ENCODE data around the gene SMG6. TPM values are rescaled to one million over a fixed set of nuclear protein-coding genes. Genes with fewer than 3 reads are reported as not detected.

The SMG6 gene
- total RNA-seq, 1 experiment from 2014 or later: 25.6 TPM

- H3K9me3 Mint-ChIP-seq: no peaks in the 10 kb centered on the region
- no peak overlapping the region for H3K27ac Mint-ChIP-seq
- POLR2A ChIA-PET: no interaction called here
Measured at GRCh38 chr17:2223617-2223927, 80.0 kb downstream of the SMG6 start.

DNA sequence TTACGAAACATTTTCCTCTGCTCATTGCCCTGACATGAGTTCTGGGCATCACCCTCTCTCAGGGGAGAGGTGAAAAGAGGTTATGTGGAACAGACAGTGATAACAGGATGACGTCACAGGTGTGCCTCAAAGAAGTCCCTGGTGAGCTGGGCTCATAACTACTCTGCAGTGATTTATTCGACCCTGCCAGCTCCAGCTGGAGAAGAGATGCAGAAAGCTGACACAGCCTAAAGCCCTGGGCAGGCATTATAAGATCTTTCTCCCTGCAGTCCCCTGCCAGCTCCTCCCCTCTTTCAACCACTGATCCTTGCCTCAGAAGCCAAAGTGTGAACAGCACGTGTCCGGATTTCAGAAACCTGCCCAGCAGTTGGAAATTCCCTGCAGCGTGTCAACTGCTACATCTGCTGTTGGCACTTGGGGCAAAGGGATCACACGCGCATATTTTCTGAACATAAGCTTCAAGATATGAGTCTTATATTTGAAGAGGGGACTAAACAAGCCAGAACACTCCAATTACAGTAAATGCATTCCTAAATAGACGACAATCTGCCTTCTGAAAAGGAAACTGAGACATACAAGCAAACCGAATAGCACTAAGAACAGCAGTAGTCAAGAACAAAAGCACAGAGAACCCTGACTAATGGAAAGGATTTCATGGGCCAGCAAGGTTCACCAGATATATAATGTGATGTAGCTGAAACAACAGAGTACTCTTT lies 80.5 kb downstream of the SMG6 start:
- no peak for ATAC-seq
- ChIA-PET CTCF (interaction anchor here (0.8 to 2.6 kb wide), 7 partner anchors 8 to 168 kb away, joined by 3 to 12 read pairs (median 5); partner anchors contain the start of gene HIC1), POLR2A (no interaction called here)
- Mint-ChIP-seq H3K36me3 (peaks cover 11% of the 10 kb centered on the region), H3K4me1 (peaks cover 5% of the 10 kb centered on the region), H3K4me3 (no peak overlapping the region), H3K27ac (no peak overlapping the region), H3K9me3 (no peaks in the 10 kb centered on the region), H3K27me3 (ENCODE audit: low read depth) (no peaks in the 10 kb centered on the region)
- DNase-seq (ENCODE audit: low spot score): no peak
- TF ChIP-seq TEAD1 (CRISPR knock-in tag; IDR thresholded peaks at IDR 0.05) (no peak), FOXJ3 (CRISPR knock-in tag; IDR thresholded peaks at IDR 0.05; ENCODE audit: borderline replicate concordance) (no peak)

More at GRCh38 chr17:2223617-2223927, 80.0 kb downstream of the SMG6 start:
- Mint-ChIP-seq H3K36me3 (peaks cover 9% of the 10 kb centered on the region), H3K27me3 (ENCODE audit: low read depth) (no peaks in the 10 kb centered on the region), H3K4me3 (no peak overlapping the region), H3K4me1 (peaks cover 5% of the 10 kb centered on the region)
- DNase-seq (ENCODE audit: low spot score) (no peak), ATAC-seq (no peak)
- TF ChIP-seq HMGA2 (CRISPR knock-in tag; IDR thresholded peaks at IDR 0.05) (no peak), ATF3 (CRISPR knock-in tag; conservative IDR thresholded peaks at IDR 0.05) (no peak), ZNF232 (CRISPR knock-in tag; IDR thresholded peaks at IDR 0.05) (no peak), SOX15 (CRISPR knock-in tag; IDR thresholded peaks at IDR 0.05) (no peak), ELF4 (CRISPR knock-in tag; IDR thresholded peaks at IDR 0.05; ENCODE audit: low read depth) (no peak), IRF2 (CRISPR knock-in tag; IDR thresholded peaks at IDR 0.05; ENCODE audit: borderline replicate concordance, low read depth) (no peak), PRRX2 (CRISPR knock-in tag; IDR thresholded peaks at IDR 0.05) (no peak), MXD4 (CRISPR knock-in tag; IDR thresholded peaks at IDR 0.05; ENCODE audit: borderline replicate concordance) (no peak), FOXK1 (CRISPR knock-in tag; IDR thresholded peaks at IDR 0.05) (no peak)
- TF ChIP-seq, protein P1, sequence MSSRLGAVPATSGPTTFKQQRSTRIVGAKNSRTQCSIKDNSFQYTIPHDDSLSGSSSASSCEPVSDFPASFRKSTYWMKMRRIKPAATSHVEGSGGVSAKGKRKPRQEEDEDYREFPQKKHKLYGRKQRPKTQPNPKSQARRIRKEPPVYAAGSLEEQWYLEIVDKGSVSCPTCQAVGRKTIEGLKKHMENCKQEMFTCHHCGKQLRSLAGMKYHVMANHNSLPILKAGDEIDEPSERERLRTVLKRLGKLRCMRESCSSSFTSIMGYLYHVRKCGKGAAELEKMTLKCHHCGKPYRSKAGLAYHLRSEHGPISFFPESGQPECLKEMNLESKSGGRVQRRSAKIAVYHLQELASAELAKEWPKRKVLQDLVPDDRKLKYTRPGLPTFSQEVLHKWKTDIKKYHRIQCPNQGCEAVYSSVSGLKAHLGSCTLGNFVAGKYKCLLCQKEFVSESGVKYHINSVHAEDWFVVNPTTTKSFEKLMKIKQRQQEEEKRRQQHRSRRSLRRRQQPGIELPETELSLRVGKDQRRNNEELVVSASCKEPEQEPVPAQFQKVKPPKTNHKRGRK (CRISPR knock-in tag; IDR thresholded peaks at IDR 0.05; ENCODE audit: borderline replicate concordance): no peak
- TF ChIP-seq, protein P2, sequence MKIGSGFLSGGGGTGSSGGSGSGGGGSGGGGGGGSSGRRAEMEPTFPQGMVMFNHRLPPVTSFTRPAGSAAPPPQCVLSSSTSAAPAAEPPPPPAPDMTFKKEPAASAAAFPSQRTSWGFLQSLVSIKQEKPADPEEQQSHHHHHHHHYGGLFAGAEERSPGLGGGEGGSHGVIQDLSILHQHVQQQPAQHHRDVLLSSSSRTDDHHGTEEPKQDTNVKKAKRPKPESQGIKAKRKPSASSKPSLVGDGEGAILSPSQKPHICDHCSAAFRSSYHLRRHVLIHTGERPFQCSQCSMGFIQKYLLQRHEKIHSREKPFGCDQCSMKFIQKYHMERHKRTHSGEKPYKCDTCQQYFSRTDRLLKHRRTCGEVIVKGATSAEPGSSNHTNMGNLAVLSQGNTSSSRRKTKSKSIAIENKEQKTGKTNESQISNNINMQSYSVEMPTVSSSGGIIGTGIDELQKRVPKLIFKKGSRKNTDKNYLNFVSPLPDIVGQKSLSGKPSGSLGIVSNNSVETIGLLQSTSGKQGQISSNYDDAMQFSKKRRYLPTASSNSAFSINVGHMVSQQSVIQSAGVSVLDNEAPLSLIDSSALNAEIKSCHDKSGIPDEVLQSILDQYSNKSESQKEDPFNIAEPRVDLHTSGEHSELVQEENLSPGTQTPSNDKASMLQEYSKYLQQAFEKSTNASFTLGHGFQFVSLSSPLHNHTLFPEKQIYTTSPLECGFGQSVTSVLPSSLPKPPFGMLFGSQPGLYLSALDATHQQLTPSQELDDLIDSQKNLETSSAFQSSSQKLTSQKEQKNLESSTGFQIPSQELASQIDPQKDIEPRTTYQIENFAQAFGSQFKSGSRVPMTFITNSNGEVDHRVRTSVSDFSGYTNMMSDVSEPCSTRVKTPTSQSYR (CRISPR knock-in tag; IDR thresholded peaks at IDR 0.05): no peak
- TF ChIP-seq, protein P3, sequence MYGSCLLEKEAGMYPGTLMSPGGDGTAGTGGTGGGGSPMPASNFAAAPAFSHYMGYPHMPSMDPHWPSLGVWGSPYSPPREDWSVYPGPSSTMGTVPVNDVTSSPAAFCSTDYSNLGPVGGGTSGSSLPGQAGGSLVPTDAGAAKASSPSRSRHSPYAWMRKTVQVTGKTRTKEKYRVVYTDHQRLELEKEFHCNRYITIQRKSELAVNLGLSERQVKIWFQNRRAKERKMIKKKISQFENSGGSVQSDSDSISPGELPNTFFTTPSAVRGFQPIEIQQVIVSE (CRISPR knock-in tag; IDR thresholded peaks at IDR 0.05; ENCODE audit: borderline replicate concordance): no peak
- TF ChIP-seq, protein P4, sequence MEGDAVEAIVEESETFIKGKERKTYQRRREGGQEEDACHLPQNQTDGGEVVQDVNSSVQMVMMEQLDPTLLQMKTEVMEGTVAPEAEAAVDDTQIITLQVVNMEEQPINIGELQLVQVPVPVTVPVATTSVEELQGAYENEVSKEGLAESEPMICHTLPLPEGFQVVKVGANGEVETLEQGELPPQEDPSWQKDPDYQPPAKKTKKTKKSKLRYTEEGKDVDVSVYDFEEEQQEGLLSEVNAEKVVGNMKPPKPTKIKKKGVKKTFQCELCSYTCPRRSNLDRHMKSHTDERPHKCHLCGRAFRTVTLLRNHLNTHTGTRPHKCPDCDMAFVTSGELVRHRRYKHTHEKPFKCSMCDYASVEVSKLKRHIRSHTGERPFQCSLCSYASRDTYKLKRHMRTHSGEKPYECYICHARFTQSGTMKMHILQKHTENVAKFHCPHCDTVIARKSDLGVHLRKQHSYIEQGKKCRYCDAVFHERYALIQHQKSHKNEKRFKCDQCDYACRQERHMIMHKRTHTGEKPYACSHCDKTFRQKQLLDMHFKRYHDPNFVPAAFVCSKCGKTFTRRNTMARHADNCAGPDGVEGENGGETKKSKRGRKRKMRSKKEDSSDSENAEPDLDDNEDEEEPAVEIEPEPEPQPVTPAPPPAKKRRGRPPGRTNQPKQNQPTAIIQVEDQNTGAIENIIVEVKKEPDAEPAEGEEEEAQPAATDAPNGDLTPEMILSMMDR (IDR thresholded peaks at IDR 0.05): no peak
- CTCF ChIA-PET: interaction anchor here (1.0 to 2.6 kb wide), 5 partner anchors 8 to 169 kb away, joined by 4 to 12 read pairs (median 6); partner anchors contain the start of gene HIC1

Data from WTC11 (cell line).